K562 (cell line): ENCODE results near the gene HCN3. TPM values are rescaled to one million over a fixed set of nuclear protein-coding genes. Genes with fewer than 3 reads are reported as not detected.

Experiments used
- BCOR ChIP-seq: fragments of 450-650 bp; IDR thresholded peaks from 2 replicates; pipeline ENCODE4 v1.6.1; 2016
- BHLHE40 ChIP-seq: IDR thresholded peaks from 2 replicates; pipeline ENCODE4 v1.6.1; 2011; ENCODE audit warnings: low read length, improper control_type of control experiment
- C11orf30 ChIP-seq: fragments of 450-650 bp; IDR thresholded peaks from 2 replicates; pipeline ENCODE4 v1.6.1; 2016; ENCODE audit warnings: low read depth, mild to moderate bottlenecking
- CEBPG ChIP-seq, 3 experiments: fragments of 200-800 bp in 1 of 3; sonication (Bioruptor generic) in 1 of 3; sonication (generic) in 1 of 3; formaldehyde crosslinking in 1 of 3; IDR thresholded peaks in 2 of 3; conservative IDR thresholded peaks in 1 of 3; 2 replicates each; pipeline versions ENCODE4 v1.6.1 to v1.8.0; 2016 to 2022; ENCODE audit warnings: missing compliant biosample characterization in 2 of 3, missing genetic modification characterization in 2 of 3, mild to moderate bottlenecking in 1 of 3, missing genetic modification reagents in 1 of 3
- EP400 ChIP-seq: fragments of 450-650 bp; IDR thresholded peaks from 2 replicates; pipeline ENCODE4 v1.6.1; 2017; ENCODE audit warnings: antibody characterized with exemption, mild to moderate bottlenecking, moderate library complexity
- ETV6 ChIP-seq, 3 experiments: fragments of 150-350 bp in 1 of 3; sonication (generic) in 1 of 3; formaldehyde crosslinking in 1 of 3; IDR thresholded peaks; 2 replicates each; pipeline versions ENCODE4 v1.6.1 to v1.8.0; 2014 to 2022; ENCODE audit warnings: borderline replicate concordance in 2 of 3, low read depth in 2 of 3, antibody characterized with exemption in 1 of 3, low read length in 1 of 3, mild to moderate bottlenecking in 1 of 3, missing genetic modification reagents in 1 of 3
- MXI1 ChIP-seq: IDR thresholded peaks from 2 replicates; pipeline ENCODE4 v1.6.1; 2011; ENCODE audit warnings: low read depth, mild to moderate bottlenecking, improper control_type of control experiment, low read length
- NR2C2 ChIP-seq, 2 experiments: fragments of 200-800 bp in 1 of 2; sonication (Bioruptor generic) in 1 of 2; sonication (generic) in 1 of 2; formaldehyde crosslinking in 1 of 2; IDR thresholded peaks; 2 replicates each; pipeline versions ENCODE4 v1.6.1 to v1.8.0; 2016 to 2022; ENCODE audit warnings: mild to moderate bottlenecking in 1 of 2, missing compliant biosample characterization in 1 of 2, missing genetic modification characterization in 1 of 2, missing genetic modification reagents in 1 of 2
- PURB ChIP-seq: sonication (generic); formaldehyde crosslinking; IDR thresholded peaks from 2 replicates; pipeline ENCODE4 v1.9.0; 2021; ENCODE audit warnings: low read depth, mild to moderate bottlenecking, missing genetic modification reagents
- RAD51 ChIP-seq: fragments of 450-650 bp; IDR thresholded peaks from 2 replicates; pipeline ENCODE4 v1.7.1; 2016; ENCODE audit warnings: low read depth, mild to moderate bottlenecking, borderline replicate concordance
- RCOR1 ChIP-seq, 2 experiments: IDR thresholded peaks; 2 replicates each; pipeline ENCODE4 v1.6.1; 2012; ENCODE audit warnings: low read depth in 2 of 2, low read length in 2 of 2, borderline replicate concordance in 1 of 2, improper control_type of control experiment in 1 of 2
- SAP30 ChIP-seq: fragments of 200-600 bp; sonication (generic); IDR thresholded peaks from 2 replicates; pipeline ENCODE4 v1.6.1; 2012; ENCODE audit warnings: borderline replicate concordance, low read depth, mild to moderate bottlenecking, moderate library complexity, low read length, control low read depth, inconsistent platforms; ENCODE audit not compliant: insufficient read depth, poor library complexity, severe bottlenecking
- TGIF2 ChIP-seq: sonication (generic); formaldehyde crosslinking; IDR thresholded peaks from 2 replicates; pipeline ENCODE4 v1.8.1; 2022; ENCODE audit warnings: mild to moderate bottlenecking, missing genetic modification reagents, moderate library complexity
- TOE1 ChIP-seq, 2 experiments: fragments of 450-650 bp in 1 of 2; sonication (generic) in 1 of 2; formaldehyde crosslinking in 1 of 2; IDR thresholded peaks; 2 replicates each; pipeline versions ENCODE4 v1.7.1 to v1.8.0; 2016 to 2022; ENCODE audit warnings: borderline replicate concordance in 2 of 2, mild to moderate bottlenecking in 2 of 2, antibody characterized with exemption in 1 of 2, inconsistent platforms in 1 of 2, low read depth in 1 of 2, missing genetic modification reagents in 1 of 2, moderate library complexity in 1 of 2
- ZNF232 ChIP-seq: sonication (generic); formaldehyde crosslinking; IDR thresholded peaks from 2 replicates; pipeline ENCODE4 v1.8.0; 2022; ENCODE audit warnings: mild to moderate bottlenecking, missing genetic modification reagents
- ZNF239 ChIP-seq: fragments of 250-450 bp; sonication (Bioruptor Pico); IDR thresholded peaks from 2 replicates; pipeline ENCODE4 v1.4.0; 2020; ENCODE audit warnings: mild to moderate bottlenecking
- polyA plus RNA-seq, 8 experiments: library from polyadenylated mRNA; depleted of rRNA in 4 of 8; stranded (reverse) in 5 of 8; unstranded in 3 of 8; fragments of >200 nt; fragmentation: Nextera tagmentation in 2 of 8; fragmentation: Illumina TruSeq in 1 of 8; extraction: Ambion mirVana in 2 of 8; extraction: Trizol in 1 of 8; gene quantifications; 2 replicates each; pipeline versions ENCODE4 v1.2.1 to v1.2.3, GENCODE V29; 2011 to 2014; ENCODE audit warnings: inconsistent platforms in 1 of 8, missing spikeins in 1 of 8
- total RNA-seq, 7 experiments: library from RNA; depleted of rRNA in 6 of 7; stranded (reverse); fragments of >200 nt in 6 of 7; fragmentation: Illumina TruSeq in 2 of 7; extraction: Trizol in 2 of 7; gene quantifications; 2 replicates each; pipeline versions ENCODE4 v1.2.1 to v1.2.3, GENCODE V29; 2011 to 2021; ENCODE audit warnings: low replicate concordance in 1 of 7
- TF ChIP-seq, protein P1 (sequence below), 2 experiments: fragments of 450-650 bp in 1 of 2; sonication (generic) in 1 of 2; formaldehyde crosslinking in 1 of 2; IDR thresholded peaks; 2 replicates each; pipeline versions ENCODE4 v1.7.1 to v1.9.0; 2016 to 2022; ENCODE audit warnings: inconsistent platforms in 1 of 2, mild to moderate bottlenecking in 1 of 2, missing genetic modification reagents in 1 of 2

HCN3 gene
- total and polyA plus RNA-seq, 9 of the 15 experiments (the other 6 are each of a cell fraction or from before 2014, with no cell fraction given), result 0.91 to 9.7 (median 3.9) TPM

DNA sequence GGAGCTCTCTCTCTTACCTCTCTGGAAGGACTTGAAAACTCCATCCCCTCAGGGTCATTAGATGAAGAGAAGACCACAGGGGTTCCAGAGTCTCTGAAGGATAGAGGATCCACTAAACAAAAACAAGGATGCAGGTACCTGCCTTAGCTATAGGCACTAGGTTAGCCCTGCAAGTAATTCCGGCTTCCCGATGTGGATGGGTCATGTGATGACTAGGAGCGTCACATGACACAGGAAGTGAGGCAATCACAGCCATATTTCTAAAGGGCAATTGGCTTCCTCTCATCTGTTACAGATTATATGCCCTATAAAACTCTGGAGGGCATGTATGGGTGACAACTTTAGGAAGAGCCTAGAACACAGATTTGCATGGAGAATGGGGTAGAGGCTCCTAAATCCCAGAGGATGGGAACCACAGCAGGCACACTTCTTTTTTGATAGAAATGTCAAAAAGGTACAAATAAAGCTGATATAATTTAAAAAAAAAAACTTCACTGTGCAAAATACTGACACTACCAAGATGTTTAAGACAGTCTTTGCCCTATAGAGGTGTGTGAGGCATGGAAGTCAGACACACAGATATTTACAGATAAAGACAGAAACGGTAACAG is 36.1 kb upstream of the HCN3 start (continued):
- TF ChIP-seq NR2C2 (CRISPR knock-in tag; IDR thresholded peaks at IDR 0.05), result no peak
- peak; percentile 71 for TF ChIP-seq NR2C2 (tag; IDR thresholded peaks at IDR 0.05)
- no peak for TF ChIP-seq ZNF239 (CRISPR knock-in tag)
- peak; percentile 93 for TF ChIP-seq CEBPG (CRISPR knock-in tag; IDR thresholded peaks at IDR 0.05)
- peak; percentile 73 to 81; a peak in 3 of 4 replicates for TF ChIP-seq CEBPG (tag; conservative IDR thresholded peaks at IDR 0.05 in 1 of 2, IDR thresholded peaks at IDR 0.05 in 1 of 2)
- TF ChIP-seq BHLHE40, result no peak
- no peak for TF ChIP-seq PURB (CRISPR knock-in tag)
- no peak for TF ChIP-seq MXI1
- TF ChIP-seq, protein P1, sequence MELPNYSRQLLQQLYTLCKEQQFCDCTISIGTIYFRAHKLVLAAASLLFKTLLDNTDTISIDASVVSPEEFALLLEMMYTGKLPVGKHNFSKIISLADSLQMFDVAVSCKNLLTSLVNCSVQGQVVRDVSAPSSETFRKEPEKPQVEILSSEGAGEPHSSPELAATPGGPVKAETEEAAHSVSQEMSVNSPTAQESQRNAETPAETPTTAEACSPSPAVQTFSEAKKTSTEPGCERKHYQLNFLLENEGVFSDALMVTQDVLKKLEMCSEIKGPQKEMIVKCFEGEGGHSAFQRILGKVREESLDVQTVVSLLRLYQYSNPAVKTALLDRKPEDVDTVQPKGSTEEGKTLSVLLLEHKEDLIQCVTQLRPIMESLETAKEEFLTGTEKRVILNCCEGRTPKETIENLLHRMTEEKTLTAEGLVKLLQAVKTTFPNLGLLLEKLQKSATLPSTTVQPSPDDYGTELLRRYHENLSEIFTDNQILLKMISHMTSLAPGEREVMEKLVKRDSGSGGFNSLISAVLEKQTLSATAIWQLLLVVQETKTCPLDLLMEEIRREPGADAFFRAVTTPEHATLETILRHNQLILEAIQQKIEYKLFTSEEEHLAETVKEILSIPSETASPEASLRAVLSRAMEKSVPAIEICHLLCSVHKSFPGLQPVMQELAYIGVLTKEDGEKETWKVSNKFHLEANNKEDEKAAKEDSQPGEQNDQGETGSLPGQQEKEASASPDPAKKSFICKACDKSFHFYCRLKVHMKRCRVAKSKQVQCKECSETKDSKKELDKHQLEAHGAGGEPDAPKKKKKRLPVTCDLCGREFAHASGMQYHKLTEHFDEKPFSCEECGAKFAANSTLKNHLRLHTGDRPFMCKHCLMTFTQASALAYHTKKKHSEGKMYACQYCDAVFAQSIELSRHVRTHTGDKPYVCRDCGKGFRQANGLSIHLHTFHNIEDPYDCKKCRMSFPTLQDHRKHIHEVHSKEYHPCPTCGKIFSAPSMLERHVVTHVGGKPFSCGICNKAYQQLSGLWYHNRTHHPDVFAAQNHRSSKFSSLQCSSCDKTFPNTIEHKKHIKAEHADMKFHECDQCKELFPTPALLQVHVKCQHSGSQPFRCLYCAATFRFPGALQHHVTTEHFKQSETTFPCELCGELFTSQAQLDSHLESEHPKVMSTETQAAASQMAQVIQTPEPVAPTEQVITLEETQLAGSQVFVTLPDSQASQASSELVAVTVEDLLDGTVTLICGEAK (IDR thresholded peaks at IDR 0.05), result peak; percentile 94
- TF ChIP-seq, protein P1 (CRISPR knock-in tag; IDR thresholded peaks at IDR 0.05), result no peak
- peak; percentile 62 for TF ChIP-seq SAP30
- TF ChIP-seq TOE1 (IDR thresholded peaks at IDR 0.05; ENCODE audit: borderline replicate concordance), result peak; percentile 98
- no peak for TF ChIP-seq TOE1 (CRISPR knock-in tag; IDR thresholded peaks at IDR 0.05; ENCODE audit: borderline replicate concordance, low read depth)
- peak in 1 of 2 experiments; percentile 75; a peak in 1 of 4 replicates for TF ChIP-seq RCOR1 (IDR thresholded peaks at IDR 0.05; ENCODE audit: borderline replicate concordance in 1 of 2, low read depth in 2 of 2, low read length in 2 of 2)
- peak; percentile 43; the same call in 1 of the 2 replicates for TF ChIP-seq EP400
- TF ChIP-seq RAD51, result peak; percentile 99
- TF ChIP-seq TGIF2, result no peak
- TF ChIP-seq BCOR, result no peak
- peak; percentile 92 for TF ChIP-seq C11orf30
- no peak for TF ChIP-seq ZNF232
- TF ChIP-seq ETV6 (IDR thresholded peaks at IDR 0.05; ENCODE audit: borderline replicate concordance in 1 of 2, low read depth in 2 of 2, low read length in 1 of 2), result no peak
- no peak for TF ChIP-seq ETV6 (CRISPR knock-in tag; IDR thresholded peaks at IDR 0.05; ENCODE audit: borderline replicate concordance)
